Naive B cell (primary cell): ENCODE data around the gene NXN. TPM values are rescaled to one million over a fixed set of nuclear protein-coding genes. Genes with fewer than 3 reads are reported as not detected.
A peak's percentile ranks its signal among the peaks of the same experiment; 100 is the strongest.
"Not testable (repeated sequence)": the region's sequence is repeated elsewhere in the genome, so short reads cannot be mapped to it uniquely, and the experiment has no call there.

Experiments used
- ATAC-seq, 2 donors: fragments of 150-1000 bp; cut with Tn5 transposase; 2 replicates each; pipeline ENCODE4 v1.10.0; 2021; ENCODE audit warnings: low read depth in 2 of 2, mild to moderate bottlenecking in 2 of 2, moderate library complexity in 2 of 2
- DNase-seq: peaks from one replicate; pipeline ENCODE4 v3.0.0; 2022
- H3K27ac Mint-ChIP-seq, 6 donors: one replicate each; pipeline ENCODE4 v1.8.0; 2020 to 2022; ENCODE audit warnings: mild to moderate bottlenecking in 6 of 6, mixed read lengths in 6 of 6, moderate library complexity in 5 of 6, inconsistent platforms in 2 of 6
- H3K27me3 Mint-ChIP-seq, 3 donors: one replicate each; pipeline ENCODE4 v1.8.0; 2021 to 2022; ENCODE audit warnings: mixed read lengths in 3 of 3, mild to moderate bottlenecking in 1 of 3
- H3K36me3 Mint-ChIP-seq, 2 donors: one replicate each; pipeline ENCODE4 v1.8.0; 2020 to 2022; ENCODE audit warnings: mixed read lengths in 2 of 2, inconsistent platforms in 1 of 2, mild to moderate bottlenecking in 1 of 2
- H3K4me1 Mint-ChIP-seq, 3 donors: one replicate each; pipeline ENCODE4 v1.8.0; 2020 to 2022; ENCODE audit warnings: mixed read lengths in 3 of 3, inconsistent platforms in 1 of 3, mild to moderate bottlenecking in 1 of 3, moderate library complexity in 1 of 3
- H3K4me3 Mint-ChIP-seq, 8 donors: one replicate each; pipeline ENCODE4 v1.8.0; 2020 to 2022; ENCODE audit warnings: mild to moderate bottlenecking in 8 of 8, mixed read lengths in 8 of 8, moderate library complexity in 8 of 8, inconsistent platforms in 2 of 8
- H3K9me3 Mint-ChIP-seq, 7 donors: one replicate each; pipeline ENCODE4 v1.8.0; 2020 to 2022; ENCODE audit warnings: mixed read lengths in 7 of 7, mild to moderate bottlenecking in 5 of 7, inconsistent platforms in 2 of 7, moderate library complexity in 1 of 7
- polyA plus RNA-seq, 6 donors: library from polyadenylated mRNA; unstranded; fragments of 300-500 nt; fragmentation: Illumina TruSeq; gene quantifications; one replicate each; pipeline ENCODE4 v1.2.3, GENCODE V29; 2021; ENCODE audit warnings: low read depth in 6 of 6

The NXN gene
- polyA plus RNA-seq, 6 donors from 2014 or later, result 0.36 to 0.40 TPM; not detected in 4

- Mint-ChIP-seq H3K4me1 (peaks cover 10 to 15% (median 15%) of the 10 kb centered on the region in 3 donors), H3K4me3 (no peak overlapping the region), H3K27me3 (no peaks in the 10 kb centered on the region), H3K9me3 (no peaks in the 10 kb centered on the region), H3K36me3 (no peaks in the 10 kb centered on the region), H3K27ac (no peak overlapping the region)
- DNase-seq, result no peak
- no peak for ATAC-seq
Observed at GRCh38 chr17:983921-984320, 4.3 kb upstream of the NXN start.

- peaks cover 10 to 21% (median 20%) of the 10 kb centered on the region in 3 donors for H3K27me3 Mint-ChIP-seq
- H3K4me3 Mint-ChIP-seq, result peak overlapping the region; percentile 77 to 92 (median 90)
- no peak for DNase-seq
- peaks cover 14 to 24% (median 22%) of the 10 kb centered on the region in 3 donors for H3K4me1 Mint-ChIP-seq
- ATAC-seq, result no peak
- no peaks in the 10 kb centered on the region for H3K9me3 Mint-ChIP-seq
- peak overlapping the region; percentile 1 to 94 (median 70) for H3K27ac Mint-ChIP-seq
- no peaks in the 10 kb centered on the region for H3K36me3 Mint-ChIP-seq
Observed at GRCh38 chr17:981292-981658, 1.7 kb upstream of the NXN start.

- H3K36me3 Mint-ChIP-seq, result no peaks in the 10 kb centered on the region
- peak; percentile 86 for DNase-seq
- H3K4me1 Mint-ChIP-seq, result peaks cover 14 to 24% (median 22%) of the 10 kb centered on the region in 3 donors
- H3K27ac Mint-ChIP-seq, result peak overlapping the region; percentile 60 to 97 (median 89)
- peak overlapping the region; percentile 77 to 92 (median 90) for H3K4me3 Mint-ChIP-seq
- peak; percentile 83 to 88 for ATAC-seq
- no peaks in the 10 kb centered on the region for H3K9me3 Mint-ChIP-seq
- H3K27me3 Mint-ChIP-seq, result peaks cover 14 to 25% (median 24%) of the 10 kb centered on the region in 3 donors
Observed at GRCh38 chr17:980406-981291, 1.1 kb upstream of the NXN start.

- H3K36me3 Mint-ChIP-seq, result no peaks in the 10 kb centered on the region
- no peak overlapping the region for H3K27ac Mint-ChIP-seq
- H3K4me1 Mint-ChIP-seq, result peaks cover 14 to 24% (median 22%) of the 10 kb centered on the region in 3 donors
- ATAC-seq, result no peak
- H3K4me3 Mint-ChIP-seq, result peak overlapping the region in 4 of 8 donors; percentile 16 to 92 (median 82)
- no peaks in the 10 kb centered on the region for H3K9me3 Mint-ChIP-seq
- H3K27me3 Mint-ChIP-seq, result peaks cover 19 to 39% (median 39%) of the 10 kb centered on the region in 3 donors
- no peak for DNase-seq
Observed at GRCh38 chr17:979212-979538, 401 bp downstream of the NXN start.

- H3K4me1 Mint-ChIP-seq, result peaks cover 14 to 24% (median 22%) of the 10 kb centered on the region in 3 donors
- H3K4me3 Mint-ChIP-seq, result peak overlapping the region; percentile 65 to 86 (median 79)
- no peak for ATAC-seq
- no peaks in the 10 kb centered on the region for H3K36me3 Mint-ChIP-seq
- peaks cover 22 to 42% (median 39%) of the 10 kb centered on the region in 3 donors for H3K27me3 Mint-ChIP-seq
- H3K9me3 Mint-ChIP-seq, result no peaks in the 10 kb centered on the region
- H3K27ac Mint-ChIP-seq, result no peak overlapping the region
- DNase-seq, result peak; percentile 7
Observed at GRCh38 chr17:978103-979093, 1.2 kb downstream of the NXN start.

- Mint-ChIP-seq H3K4me1 (peaks cover 14 to 24% (median 22%) of the 10 kb centered on the region in 3 donors), H3K4me3 (peak overlapping the region in 1 of 8 donors; percentile 72), H3K9me3 (no peaks in the 10 kb centered on the region), H3K36me3 (no peaks in the 10 kb centered on the region), H3K27me3 (peaks cover 27 to 50% (median 44%) of the 10 kb centered on the region in 3 donors), H3K27ac (no peak overlapping the region)
- DNase-seq (no peak), ATAC-seq (no peak)
Observed at GRCh38 chr17:977166-977565, 2.4 kb downstream of the NXN start.

GRCh38 chr17:976312-976711 is 3.3 kb downstream of the NXN start:
- Mint-ChIP-seq H3K27me3 (peaks cover 27 to 53% (median 44%) of the 10 kb centered on the region in 3 donors), H3K27ac (no peak overlapping the region), H3K36me3 (no peaks in the 10 kb centered on the region), H3K9me3 (no peaks in the 10 kb centered on the region), H3K4me3 (peak overlapping the region in 1 of 8 donors; percentile 36), H3K4me1 (peaks cover 14 to 23% (median 21%) of the 10 kb centered on the region in 3 donors)
- no peak for DNase-seq
- no peak for ATAC-seq

- no peak for DNase-seq
- Mint-ChIP-seq H3K4me3 (no peak overlapping the region), H3K36me3 (no peaks in the 10 kb centered on the region), H3K27me3 (peaks cover 27 to 53% (median 47%) of the 10 kb centered on the region in 3 donors), H3K27ac (no peak overlapping the region), H3K9me3 (no peaks in the 10 kb centered on the region), H3K4me1 (peaks cover 8 to 14% (median 12%) of the 10 kb centered on the region in 3 donors)
- no peak for ATAC-seq
Observed at GRCh38 chr17:975371-975915, 4.1 kb downstream of the NXN start.

GRCh38 chr17:974778-975177 is 4.8 kb downstream of the NXN start:
- H3K9me3 Mint-ChIP-seq, H3K36me3 Mint-ChIP-seq, DNase-seq, H3K27ac Mint-ChIP-seq, ATAC-seq, H3K4me1 Mint-ChIP-seq, H3K4me3 Mint-ChIP-seq: not testable (repeated sequence)
- peaks cover 31 to 55% (median 48%) of the 10 kb centered on the region in 3 donors for H3K27me3 Mint-ChIP-seq

GRCh38 chr17:973053-973452 is 6.5 kb downstream of the NXN start:
- H3K4me1 Mint-ChIP-seq, result peaks cover under 1 to 6% (median 3%) of the 10 kb centered on the region in 3 donors
- ATAC-seq (no peak), DNase-seq (no peak)
- H3K27ac Mint-ChIP-seq, result no peak overlapping the region
- no peaks in the 10 kb centered on the region for H3K36me3 Mint-ChIP-seq
- no peaks in the 10 kb centered on the region for H3K9me3 Mint-ChIP-seq
- H3K27me3 Mint-ChIP-seq, result peaks cover 43 to 63% (median 45%) of the 10 kb centered on the region in 3 donors
- no peak overlapping the region for H3K4me3 Mint-ChIP-seq

GRCh38 chr17:971861-972260 is 7.7 kb downstream of the NXN start:
- not testable (repeated sequence) for H3K4me3 Mint-ChIP-seq, H3K9me3 Mint-ChIP-seq, H3K27ac Mint-ChIP-seq, DNase-seq, ATAC-seq, H3K36me3 Mint-ChIP-seq, H3K4me1 Mint-ChIP-seq
- H3K27me3 Mint-ChIP-seq, result peaks cover 34 to 62% (median 44%) of the 10 kb centered on the region in 3 donors

- Mint-ChIP-seq H3K4me1 (no peaks in the 10 kb centered on the region), H3K27me3 (peaks cover 22 to 52% (median 37%) of the 10 kb centered on the region in 3 donors), H3K27ac (no peak overlapping the region), H3K36me3 (no peaks in the 10 kb centered on the region), H3K4me3 (no peak overlapping the region), H3K9me3 (no peaks in the 10 kb centered on the region)
- DNase-seq, result no peak
- no peak for ATAC-seq
Observed at GRCh38 chr17:970364-970763, 9.2 kb downstream of the NXN start.

- Mint-ChIP-seq H3K36me3 (no peaks in the 10 kb centered on the region), H3K4me1 (no peaks in the 10 kb centered on the region), H3K27me3 (peaks cover 20 to 49% (median 39%) of the 10 kb centered on the region in 3 donors), H3K9me3 (no peaks in the 10 kb centered on the region), H3K4me3 (no peak overlapping the region), H3K27ac (no peak overlapping the region)
- no peak for DNase-seq
- ATAC-seq, result no peak
Observed at GRCh38 chr17:969811-970355, 9.7 kb downstream of the NXN start.
